AG09319 (cell line): ENCODE data around the gene KATNBL1.

Source experiments
- DNase-seq: peaks from one replicate; pipeline ENCODE4 v3.0.0-alpha.2; 2010; ENCODE audit warnings: low read depth; ENCODE audit errors: extremely low read depth
- CTCF ChIP-seq: IDR thresholded peaks from 2 replicates; pipeline ENCODE4 v1.5.1; 2011; ENCODE audit warnings: low read depth, mild to moderate bottlenecking, inconsistent platforms, low read length, moderate library complexity

Gene KATNBL1

GRCh38 chr15:34243226-34243625, 33.3 kb upstream of the KATNBL1 start:
- no peak for DNase-seq
- TF ChIP-seq CTCF, result no peak

- DNase-seq, result no peak
- no peak for TF ChIP-seq CTCF
Observed at GRCh38 chr15:34242331-34242710, 32.4 kb upstream of the KATNBL1 start.

- no peak for DNase-seq
- peak; percentile 60 for TF ChIP-seq CTCF
Observed at GRCh38 chr15:34241376-34242330, 31.8 kb upstream of the KATNBL1 start.

- no peak for TF ChIP-seq CTCF
- DNase-seq, result no peak
Observed at GRCh38 chr15:34240537-34240936, 30.6 kb upstream of the KATNBL1 start.

- DNase-seq, result peak; percentile 43
- TF ChIP-seq CTCF, result no peak
Observed at GRCh38 chr15:34239151-34239808, 29.4 kb upstream of the KATNBL1 start.

- no peak for TF ChIP-seq CTCF
Observed at GRCh38 chr15:34233614-34234013, 23.7 kb upstream of the KATNBL1 start.

More at GRCh38 chr15:34233614-34234013, 23.7 kb upstream of the KATNBL1 start:
- DNase-seq, result no peak
